ENCODE measurements around the gene PHACTR1.

The PHACTR1 gene

GRCh38 chr6:12803486-12803885, 86.9 kb downstream of the PHACTR1 start:
- no peak for DNase-seq

- no peak for DNase-seq
Measured at GRCh38 chr6:12804952-12805645, 88.5 kb downstream of the PHACTR1 start.

- DNase-seq: no peak
Measured at GRCh38 chr6:12806136-12806535, 89.6 kb downstream of the PHACTR1 start.

GRCh38 chr6:12806796-12807195, 90.2 kb downstream of the PHACTR1 start:
- DNase-seq: no peak

- DNase-seq: no peak
Measured at GRCh38 chr6:12811519-12811918, 95.0 kb downstream of the PHACTR1 start.

- DNase-seq: no peak
Measured at GRCh38 chr6:12813321-12813720, 96.8 kb downstream of the PHACTR1 start.

GRCh38 chr6:12814015-12814414, 97.4 kb downstream of the PHACTR1 start:
- no peak for DNase-seq

- DNase-seq: no peak
Measured at GRCh38 chr6:12815089-12815488, 98.5 kb downstream of the PHACTR1 start.

- DNase-seq: no peak
Measured at GRCh38 chr6:12815884-12816600, 99.5 kb downstream of the PHACTR1 start.

- DNase-seq: no peak
Measured at GRCh38 chr6:12818324-12818723, 101.8 kb downstream of the PHACTR1 start.

GRCh38 chr6:12823847-12824246, 107.3 kb downstream of the PHACTR1 start:
- no peak for DNase-seq

GRCh38 chr6:12826584-12826983, 110.0 kb downstream of the PHACTR1 start:
- no peak for DNase-seq

GRCh38 chr6:12827921-12828320, 111.4 kb downstream of the PHACTR1 start:
- DNase-seq: no peak

- no peak for DNase-seq
Measured at GRCh38 chr6:12832226-12832735, 115.7 kb downstream of the PHACTR1 start.

- DNase-seq: no peak
Measured at GRCh38 chr6:12836009-12836408, 119.4 kb downstream of the PHACTR1 start.

GRCh38 chr6:12841619-12842018, 125.1 kb downstream of the PHACTR1 start:
- DNase-seq: no peak

- DNase-seq: no peak
Measured at GRCh38 chr6:12842114-12842513, 125.5 kb downstream of the PHACTR1 start.

GRCh38 chr6:12842658-12843057, 126.1 kb downstream of the PHACTR1 start:
- DNase-seq: no peak

GRCh38 chr6:12844284-12845223, 128.0 kb downstream of the PHACTR1 start:
- DNase-seq: no peak

- DNase-seq: no peak
Measured at GRCh38 chr6:12845224-12846004, 128.8 kb downstream of the PHACTR1 start.

GRCh38 chr6:12848964-12849808, 132.6 kb downstream of the PHACTR1 start:
- no peak for DNase-seq

Measured in DMS 273 treated with DMSO at 0.1 percent for 48 hours (cell line).